ENCODE measurements around the gene CRHR1.
A peak's percentile ranks its signal among the peaks of the same experiment; 100 is the strongest.
"Not testable (repeated sequence)": the region's sequence is repeated elsewhere in the genome, so short reads cannot be mapped to it uniquely, and the experiment has no call there.

The CRHR1 gene

DNA sequence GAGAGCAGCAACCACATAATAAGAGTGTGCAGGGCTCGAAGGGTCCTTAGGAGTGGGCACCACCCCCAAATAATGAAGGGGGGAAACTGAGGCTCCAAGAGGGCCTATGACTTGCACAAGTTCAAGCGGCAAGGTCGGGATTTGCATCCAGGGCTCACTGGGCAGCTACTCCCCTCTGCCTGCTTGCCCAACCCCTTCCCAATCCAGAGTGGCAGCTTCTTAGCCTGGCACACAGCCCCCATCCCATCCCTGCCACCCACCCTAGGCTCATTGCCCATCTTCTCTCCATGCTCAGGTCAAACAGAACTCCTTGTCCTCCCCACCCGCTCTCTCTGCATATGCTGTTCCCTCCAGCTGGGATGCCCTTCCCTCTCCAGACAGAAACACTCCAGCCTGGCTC lies 63.0 kb downstream of the CRHR1 start:
- DNase-seq, result no peak

DNA sequence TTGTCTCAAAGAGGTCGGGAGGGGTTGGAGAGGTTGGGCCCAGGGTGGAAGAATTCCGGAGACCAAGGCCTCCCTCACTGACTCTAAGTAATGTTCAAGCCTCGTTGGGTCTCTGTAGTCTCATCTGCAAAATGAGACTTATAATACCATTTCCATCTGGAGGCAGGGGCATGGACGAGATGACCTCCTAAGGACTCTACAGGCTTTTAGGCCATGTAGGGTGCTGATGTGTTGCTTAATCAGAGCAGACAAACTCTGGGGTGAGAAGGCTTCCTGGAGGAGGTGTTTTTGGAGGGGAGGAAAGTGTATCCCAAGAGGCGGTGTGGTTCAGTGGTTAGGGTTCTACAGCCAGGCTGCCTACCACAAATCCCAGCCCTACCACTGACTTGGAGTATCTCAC lies 63.6 kb downstream of the CRHR1 start:
- DNase-seq, result no peak

DNA sequence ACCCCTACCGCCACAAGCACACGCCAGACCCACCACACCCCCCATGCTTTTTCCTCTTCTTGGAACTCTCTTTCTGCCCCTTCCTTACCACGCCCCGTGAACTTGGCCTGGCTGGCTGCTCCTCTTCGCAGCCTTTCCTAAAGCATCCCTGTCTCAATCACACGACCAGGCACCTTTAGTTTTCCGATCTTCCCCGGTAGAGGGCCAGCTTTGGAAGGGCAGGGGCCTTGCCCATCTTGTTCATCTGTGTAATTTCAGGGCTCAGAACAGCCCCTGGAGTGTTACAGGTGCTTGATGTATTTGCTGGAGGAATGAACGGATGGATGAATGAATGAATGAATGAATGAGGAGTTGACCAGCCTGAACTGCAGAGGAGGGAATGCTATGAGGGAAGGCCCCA lies 64.3 kb downstream of the CRHR1 start:
- DNase-seq, result no peak

DNA sequence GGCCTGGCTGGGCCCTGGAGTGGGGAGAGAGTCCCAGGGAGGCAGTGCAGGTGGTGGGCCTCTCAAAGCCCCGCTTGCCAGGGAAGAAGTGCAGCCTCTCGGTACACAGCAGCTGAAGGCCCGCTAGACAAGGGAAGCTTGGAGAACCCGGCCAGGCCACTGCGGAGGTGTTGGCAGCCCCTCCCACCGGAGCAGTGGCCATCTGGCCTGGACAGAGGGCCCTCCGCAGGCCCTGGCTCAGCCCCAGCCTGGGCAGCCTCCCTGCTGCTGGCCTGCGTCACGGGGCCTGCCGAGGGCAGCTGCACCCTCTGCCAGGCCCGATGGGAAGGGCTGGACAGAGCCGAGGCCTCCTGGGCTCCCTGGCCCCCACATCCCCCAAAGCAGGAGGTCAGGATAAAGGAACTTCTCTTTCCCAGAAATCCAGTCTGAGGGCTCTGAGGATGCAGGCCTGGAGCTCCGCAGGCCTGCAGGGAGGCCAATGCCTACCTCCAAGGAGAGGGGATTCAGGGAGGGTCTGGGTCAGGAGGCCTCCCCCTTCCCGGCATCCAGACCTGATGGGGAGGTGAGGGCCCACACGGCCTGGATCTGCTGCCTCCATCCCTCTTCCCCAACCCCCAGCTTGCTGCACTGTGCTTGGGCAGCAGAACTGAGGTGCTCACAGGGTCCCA lies 64.9 kb downstream of the CRHR1 start:
- no peak for DNase-seq

DNA sequence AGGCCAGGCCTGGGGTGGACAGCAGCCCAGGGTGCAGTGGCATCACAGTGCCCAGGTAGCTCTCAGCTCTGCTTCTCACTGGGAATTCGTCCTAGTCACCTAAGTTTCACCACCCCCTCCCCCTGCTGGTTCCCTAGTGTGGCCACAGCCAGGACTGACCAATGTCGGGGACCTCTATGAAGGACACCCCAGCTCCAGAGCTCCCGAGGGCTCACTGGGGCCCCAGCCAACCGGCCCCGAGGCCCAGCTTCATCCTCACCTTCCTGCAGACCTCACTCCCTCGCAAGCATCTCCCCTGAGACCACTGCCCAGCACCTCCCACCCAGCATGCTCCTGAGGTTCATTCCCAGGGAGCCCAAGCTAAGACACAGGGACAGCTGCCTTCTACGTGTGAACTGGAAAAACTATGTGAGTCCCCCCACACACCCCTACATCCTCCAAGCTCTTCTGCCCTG lies 65.4 kb downstream of the CRHR1 start:
- no peak for DNase-seq

DNA sequence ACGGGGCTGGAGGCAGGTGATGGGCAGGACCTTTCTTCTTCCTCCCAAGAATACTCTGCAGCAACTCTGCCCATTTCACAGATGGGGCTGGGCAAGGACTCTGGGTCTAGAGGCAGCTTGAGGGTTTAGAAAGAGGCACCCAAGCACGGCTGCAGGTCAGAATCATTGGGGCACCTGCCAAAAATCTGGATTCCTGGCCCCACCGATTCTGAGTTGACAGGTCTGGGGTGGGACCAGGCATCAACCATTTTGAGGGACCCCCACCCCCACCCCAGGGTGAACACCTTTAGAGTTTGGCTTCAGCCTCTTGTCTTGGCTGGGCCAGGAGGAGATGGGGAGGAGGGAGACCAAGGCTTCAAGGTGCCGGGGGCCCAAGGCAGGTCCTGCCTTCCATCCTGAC lies 65.9 kb downstream of the CRHR1 start:
- DNase-seq, result no peak

DNA sequence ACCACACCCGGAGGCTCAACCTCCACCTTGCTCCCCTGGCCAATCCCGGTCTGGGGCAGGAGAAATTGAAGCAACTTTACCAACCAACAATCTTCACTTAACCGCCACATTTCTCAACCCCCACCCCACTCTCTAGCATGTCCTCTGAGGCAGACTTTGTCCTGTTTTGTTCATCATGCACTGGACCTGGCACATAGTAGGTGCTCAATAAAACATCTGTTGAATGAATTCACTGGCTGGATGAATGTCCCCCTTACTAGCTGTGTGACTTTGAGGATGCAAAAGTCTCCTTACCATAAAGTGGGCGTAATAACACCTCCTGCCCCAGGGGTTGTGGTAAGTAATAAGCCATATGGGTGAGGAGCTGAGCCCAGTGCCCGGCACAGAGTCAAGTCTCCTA lies 66.3 kb downstream of the CRHR1 start:
- DNase-seq, result no peak

DNA sequence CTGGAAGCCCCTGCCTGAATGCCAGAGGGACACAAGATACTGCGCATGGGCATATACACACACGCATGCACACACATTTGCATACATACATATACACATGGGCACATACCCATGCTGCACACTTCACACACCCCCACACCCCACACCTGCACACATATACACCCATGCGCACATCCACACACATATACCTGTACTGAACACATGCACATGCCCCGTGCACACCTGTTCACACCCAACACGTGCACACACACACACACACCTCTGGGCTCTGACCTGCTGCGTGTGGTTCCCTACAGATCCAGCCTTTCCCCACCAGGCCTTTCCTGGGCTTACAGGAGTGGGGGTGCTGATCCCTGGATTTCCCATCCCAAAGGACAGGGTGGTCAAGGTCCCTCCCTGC lies 66.9 kb downstream of the CRHR1 start:
- DNase-seq, result no peak

DNA sequence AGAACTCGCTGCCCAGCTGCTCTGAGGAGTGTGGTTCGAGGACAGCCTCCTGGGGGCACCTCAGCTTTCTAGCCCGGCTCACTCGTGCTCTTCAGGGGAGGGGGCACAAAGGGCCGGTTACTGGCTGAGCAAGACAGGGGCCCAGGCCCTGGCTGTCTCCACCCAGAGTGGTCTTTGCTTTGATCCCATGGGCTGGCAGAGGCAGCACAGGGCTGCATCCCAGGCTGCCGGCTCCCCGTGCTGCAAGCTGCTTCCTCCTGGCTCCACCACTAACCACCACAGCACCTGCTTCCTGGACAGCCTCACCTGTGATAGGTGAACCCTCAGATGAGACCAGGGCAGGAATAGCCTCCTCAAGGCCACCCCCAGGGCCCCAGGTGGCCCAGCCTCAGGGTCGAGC lies 67.3 kb downstream of the CRHR1 start:
- no peak for DNase-seq

DNA sequence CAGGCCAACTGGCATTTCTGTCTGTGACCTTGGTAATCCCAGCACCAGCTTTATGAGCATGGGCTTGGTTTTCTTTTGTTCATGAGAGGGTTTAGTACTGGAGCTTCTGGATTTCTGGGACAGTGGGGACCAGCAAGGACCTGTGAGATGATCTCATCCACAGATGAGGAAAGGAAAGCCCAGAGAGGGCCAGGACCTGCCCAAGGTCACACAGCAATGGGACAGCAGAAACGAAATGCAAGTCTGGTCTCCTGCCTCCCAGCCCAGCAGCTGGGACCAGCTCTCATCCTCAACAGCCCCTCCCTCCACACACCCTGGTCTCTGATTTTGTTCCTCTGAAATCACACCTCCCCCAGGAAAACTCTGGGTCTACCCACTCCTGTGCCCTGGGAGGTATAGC lies 67.8 kb downstream of the CRHR1 start:
- no peak for DNase-seq

DNA sequence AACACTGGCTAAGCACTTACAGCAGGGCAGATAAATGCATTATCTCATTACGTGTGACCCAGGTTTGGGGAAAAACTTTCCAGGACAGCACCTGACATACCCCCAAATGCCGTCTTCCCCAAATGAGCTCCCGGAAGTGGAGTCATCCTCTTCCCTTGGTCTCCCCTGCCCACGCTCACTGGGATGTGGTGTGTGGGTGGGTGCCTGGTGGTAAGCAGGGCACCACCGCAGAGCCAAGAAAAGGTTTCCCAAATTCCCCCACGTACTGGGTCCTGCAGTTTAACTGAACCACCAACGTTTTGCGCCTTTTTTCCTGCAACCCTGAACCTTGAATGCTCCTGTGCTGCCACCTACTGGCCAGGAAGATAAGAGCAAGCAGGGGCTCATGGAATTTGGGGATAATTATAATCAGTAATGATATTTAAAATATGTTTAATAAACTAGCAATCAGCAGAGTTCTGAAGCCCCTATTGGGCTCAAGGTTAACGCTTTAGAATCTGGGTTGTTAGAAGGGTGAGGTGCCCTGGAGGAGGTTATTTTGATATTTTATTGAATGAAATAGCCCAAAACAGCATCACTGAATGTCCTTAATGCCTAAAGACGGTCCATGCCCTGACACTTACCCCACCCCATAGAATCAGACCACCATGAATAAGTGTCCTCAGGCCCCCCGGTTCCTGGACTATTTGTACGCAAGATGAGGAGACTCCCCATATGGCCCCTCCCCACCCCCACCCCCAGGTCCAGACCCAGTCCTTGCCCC lies 68.6 kb downstream of the CRHR1 start:
- DNase-seq, result peak; percentile 73

DNA sequence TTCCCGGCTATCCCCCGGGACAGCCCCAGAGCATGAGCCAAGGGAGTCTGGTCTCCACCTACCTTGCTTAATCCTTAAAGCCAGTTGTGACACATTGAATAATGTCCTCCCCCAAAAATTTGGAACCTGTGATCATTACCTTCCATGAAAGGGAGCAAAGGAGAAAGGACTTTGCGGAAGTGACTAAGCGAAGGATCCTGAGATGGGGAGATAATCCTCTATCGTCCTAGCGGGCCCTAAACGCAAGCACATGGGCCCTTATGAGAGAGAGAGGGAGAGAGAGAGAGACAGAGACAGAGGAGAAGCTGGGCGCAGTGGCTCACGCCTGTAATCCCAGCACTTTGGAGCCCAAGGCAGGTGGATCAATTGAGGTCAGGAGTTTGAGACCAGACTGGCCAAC lies 70.1 kb downstream of the CRHR1 start:
- no peak for DNase-seq

DNA sequence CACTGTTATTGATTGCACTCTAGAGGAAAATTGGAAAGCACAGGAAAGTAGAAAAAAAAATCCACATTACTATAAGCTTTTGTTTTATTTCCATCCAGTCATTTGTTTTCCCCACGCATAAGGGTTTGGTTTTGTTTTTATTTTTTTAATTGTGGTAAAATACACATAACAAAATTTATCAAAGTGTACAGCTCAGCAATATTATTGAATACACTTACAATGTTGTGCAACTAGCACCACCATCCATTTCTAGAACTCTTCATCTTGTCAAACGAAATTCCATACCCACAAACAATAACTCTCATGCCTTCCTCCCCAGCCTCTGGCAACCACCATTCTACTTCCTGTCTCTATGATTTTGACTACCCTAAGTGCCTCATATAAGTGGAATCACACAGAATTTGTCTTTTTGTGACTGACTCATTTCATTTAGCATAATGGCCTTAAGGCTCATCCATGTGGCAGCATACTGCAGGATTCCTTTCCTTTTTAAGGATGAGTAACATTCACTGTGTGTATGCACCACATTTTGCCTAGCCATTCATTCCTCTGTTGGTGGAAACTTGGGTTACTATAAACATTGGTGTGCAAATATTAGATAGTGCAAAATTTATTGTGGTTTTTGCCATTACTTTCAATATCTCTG lies 71.7 kb downstream of the CRHR1 start:
- DNase-seq, result no peak

DNA sequence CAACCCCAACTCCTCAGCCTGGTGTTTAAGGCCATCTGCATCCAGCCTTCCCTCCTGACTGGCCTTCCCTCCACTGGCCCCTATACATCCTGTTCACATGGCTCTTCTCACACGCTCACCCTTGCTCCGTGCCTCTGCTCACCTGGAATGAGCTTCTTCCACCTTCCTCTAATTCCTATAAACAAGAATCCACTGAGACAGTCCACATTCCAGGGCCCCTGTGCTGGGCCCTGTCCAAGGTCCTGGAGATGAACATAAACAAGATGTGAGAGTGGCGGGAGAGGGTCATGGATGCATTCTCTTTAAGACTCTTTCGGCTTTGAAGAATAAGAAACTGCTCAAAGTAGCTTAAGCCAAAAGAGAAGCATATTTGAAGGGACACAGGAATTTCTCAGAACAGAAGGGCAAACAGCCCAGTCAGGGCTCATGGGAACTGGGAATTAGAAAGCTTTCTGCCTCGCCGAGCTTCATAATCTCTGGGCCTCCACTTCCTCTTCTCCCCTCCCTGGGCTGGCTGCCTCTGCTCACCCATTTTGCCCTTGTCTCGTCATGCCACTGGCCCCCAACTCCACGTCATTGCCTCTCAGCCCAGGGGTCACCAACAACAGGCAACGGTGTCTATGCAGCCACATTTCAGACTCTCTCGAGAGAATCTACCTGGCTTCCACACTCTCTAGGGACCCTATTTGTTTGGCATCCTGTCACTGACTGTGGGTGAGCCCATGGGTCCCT lies 74.0 kb downstream of the CRHR1 start:
- no peak for DNase-seq

DNA sequence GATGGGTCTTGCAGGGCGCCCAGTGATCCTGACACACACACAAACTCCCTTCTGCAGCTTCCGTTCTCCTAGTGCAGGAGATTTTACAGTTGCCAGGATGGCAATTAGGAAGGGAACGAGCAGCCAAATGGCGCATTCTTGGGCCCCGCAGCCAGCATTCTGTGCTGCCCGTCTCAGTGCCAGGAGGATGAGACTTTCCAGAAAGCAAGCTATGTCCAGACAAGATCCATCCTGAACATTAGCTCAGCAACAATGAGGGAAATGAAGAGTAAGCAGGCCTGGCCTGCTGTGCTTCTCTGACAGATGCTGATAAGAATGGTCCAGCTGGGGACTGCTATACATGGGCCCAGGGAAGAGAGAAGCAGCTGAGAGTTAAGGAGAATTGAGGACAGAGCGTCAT lies 77.0 kb downstream of the CRHR1 start:
- DNase-seq, result no peak

DNA sequence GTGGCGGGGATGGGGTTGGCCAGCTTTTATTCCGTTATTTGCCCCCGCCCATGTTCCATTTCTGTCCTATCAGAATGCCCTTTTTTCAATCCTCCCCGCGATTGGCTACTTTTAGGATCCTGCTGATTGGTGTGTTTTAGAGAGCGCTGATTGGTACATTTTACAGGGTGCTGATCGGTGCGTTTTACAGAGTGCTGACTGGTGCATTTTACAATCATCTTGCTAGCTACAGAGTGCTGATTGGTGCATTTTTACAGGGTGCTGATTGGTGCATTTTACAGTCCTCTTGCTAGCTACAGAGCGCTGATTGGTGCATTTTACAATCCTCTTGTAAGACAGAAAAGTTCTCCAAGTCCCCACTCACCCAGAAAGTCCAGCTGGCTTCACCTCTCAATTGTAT lies 78.0 kb downstream of the CRHR1 start:
- not testable (repeated sequence) for DNase-seq

DNA sequence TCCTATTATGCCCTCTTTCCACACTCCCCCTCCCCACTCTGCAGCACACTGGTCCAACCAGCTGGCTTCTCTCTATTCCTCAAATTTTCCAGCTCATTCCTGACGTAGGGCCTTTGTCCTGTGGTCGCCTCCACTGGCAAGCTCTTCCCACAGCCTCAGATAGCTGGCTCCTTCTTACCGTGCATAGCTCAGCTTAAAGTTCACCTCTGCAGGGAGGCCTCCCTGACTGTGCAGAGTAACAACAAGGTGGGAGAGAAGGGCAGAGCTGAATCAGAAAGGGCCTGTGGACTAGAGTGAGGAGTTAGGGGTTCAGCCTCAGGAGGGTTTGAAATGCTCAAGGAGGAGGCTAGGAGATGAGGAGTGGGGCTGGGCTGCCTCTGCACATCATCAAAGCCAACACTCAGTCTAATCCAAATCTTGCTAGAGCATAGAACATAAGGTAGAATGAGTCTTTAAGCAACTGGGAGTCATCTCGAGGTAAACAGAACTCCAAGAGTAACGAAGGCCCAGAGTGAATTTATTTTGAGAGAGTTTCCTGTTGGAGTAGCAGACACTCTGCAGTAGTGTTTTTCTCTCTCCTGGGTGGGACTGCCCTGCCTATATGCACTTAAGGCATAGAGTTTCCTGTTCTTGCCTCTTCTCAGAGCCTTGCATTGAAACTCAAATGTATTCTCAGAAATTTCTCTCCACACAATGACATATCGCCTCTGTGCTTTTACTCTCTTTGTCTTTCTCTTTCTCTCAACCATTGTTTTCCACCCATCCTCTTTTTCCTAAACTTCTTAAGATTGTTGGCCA lies 79.9 kb downstream of the CRHR1 start:
- no peak for DNase-seq

DNA sequence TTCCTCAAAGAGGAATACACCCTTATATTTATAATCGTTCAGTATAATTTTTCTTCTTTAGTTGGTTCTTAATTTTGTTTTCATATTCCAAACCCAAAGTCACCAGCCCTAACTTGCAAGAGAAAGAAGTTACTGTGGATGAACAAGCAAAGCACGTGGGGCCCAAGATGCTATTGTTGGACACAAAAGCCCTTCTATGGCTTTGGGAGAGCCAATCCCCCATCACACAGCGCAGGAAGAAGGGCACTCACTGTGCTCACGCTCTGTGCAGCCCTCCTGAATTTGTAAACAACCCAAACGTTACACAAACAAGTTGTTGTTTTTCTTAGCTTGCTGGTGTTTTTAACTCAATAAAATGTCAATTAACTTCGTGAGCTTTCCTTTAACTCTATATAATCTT lies 83.1 kb downstream of the CRHR1 start:
- no peak for DNase-seq

DNA sequence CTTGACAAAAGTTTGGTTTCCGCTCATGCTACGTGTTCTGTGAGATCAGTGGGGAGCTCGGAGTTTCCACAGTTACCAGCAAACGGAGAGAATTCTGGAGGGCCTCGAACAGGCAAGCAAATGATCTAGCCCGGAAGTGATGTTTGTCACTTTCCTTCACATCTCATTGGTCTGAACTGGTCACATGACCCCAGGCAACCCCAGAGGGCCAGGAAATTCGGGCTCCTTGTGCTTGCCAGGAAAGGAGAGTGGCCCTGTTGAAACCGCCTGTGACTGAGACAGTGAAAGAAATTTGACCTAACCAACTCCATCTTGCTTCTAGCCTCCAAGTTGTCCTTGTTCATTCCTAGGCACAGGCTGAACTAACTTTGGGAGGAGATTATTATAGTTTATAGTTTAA lies 83.6 kb downstream of the CRHR1 start:
- no peak for DNase-seq

DNA sequence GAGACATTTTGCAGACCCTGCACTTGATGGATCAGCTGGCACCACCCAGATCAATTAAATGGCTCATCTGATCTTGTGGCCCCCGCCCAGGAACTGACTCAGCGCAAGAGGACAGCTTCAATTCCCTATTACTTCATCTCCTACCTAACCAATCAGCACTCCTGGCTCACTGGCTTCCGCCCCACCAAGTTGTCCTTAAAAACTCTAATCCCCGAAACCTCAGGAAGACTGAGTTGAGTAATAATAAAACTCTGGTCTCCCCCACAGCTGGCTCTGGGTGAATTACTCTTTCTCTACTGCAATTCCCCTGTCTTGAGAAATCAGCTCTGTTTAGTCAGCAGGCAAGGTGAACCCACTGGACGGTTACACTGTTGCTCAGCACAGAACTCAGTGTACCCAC lies 84.2 kb downstream of the CRHR1 start:
- DNase-seq, result no peak

DNA sequence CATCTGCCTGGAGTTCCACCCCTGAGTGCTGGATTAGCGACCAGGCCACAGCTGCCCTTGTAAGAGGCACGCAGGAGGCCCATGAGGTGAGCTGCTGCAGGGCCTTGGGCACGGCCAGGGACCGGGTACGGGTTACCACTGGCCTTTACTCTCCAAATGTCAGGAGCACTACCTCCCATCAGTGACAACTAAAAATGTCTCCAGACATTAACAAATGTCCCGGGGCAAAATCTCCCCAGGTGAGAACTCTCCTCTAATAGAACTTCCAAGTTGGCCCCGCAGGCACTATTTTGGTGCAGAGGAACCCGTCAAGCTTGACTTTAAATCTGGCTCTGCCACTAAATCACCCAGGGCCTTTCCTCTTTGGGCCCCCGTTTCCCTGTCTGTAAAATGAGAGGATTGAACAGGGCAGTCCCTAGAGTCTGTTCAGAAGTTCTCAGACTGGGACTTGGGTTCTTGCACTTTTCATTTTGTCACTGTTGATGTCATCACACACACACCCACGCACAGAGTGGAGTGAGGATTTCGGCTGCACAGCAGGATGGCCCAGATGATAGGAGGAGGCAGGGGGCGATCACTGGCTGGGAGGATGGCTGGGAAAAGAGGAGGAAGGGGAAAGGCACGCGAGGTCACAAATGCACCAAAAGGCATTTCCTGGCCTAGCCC lies 85.7 kb downstream of the CRHR1 start:
- no peak for DNase-seq

DNA sequence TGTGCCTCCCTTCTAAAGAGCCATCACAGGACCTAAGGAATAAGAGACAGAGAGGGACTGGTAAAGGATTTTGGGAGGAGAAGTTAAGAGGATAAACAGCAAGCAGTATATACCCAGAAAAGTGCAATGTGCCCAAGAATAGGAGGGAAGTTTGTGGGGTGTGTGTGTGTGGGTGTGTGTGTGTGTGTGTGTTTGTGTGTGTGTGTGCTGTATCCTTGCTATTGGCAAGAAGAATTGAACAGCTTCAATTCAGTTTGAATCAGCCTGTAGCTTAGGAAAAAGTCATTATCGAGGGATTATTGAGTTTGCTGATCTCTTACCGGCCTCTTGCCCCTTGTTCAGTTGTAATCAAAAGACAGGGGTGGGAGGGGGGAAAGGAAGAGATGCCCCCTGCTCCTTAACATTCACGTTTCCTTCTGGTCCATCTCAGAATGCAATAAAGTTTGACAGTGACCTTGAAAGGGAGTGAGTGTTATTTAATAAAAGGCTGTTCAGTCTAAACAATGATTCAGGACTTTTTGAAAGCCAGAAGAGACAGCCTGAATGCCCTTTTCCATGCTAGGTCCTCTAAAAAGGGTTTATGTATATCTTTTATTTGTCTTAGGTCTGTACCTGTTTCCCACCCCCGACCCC lies 86.3 kb downstream of the CRHR1 start:
- DNase-seq, result no peak
